Activated CD4-positive, alpha-beta T cell treated with anti-CD3 and anti-CD28 coated beads, Interleukin-2, Interleukin-4, amounts not matched to agents 100 ng/mL and 50 ng/mL, durations not matched to agents 16 hours and 8 hours (primary cell): ENCODE results near the gene FES.

ENCODE experiments used
- DNase-seq: peaks from one replicate; pipeline ENCODE4 v3.0.0-alpha.2; 2020; ENCODE audit warnings: low spot score

The FES gene

DNA sequence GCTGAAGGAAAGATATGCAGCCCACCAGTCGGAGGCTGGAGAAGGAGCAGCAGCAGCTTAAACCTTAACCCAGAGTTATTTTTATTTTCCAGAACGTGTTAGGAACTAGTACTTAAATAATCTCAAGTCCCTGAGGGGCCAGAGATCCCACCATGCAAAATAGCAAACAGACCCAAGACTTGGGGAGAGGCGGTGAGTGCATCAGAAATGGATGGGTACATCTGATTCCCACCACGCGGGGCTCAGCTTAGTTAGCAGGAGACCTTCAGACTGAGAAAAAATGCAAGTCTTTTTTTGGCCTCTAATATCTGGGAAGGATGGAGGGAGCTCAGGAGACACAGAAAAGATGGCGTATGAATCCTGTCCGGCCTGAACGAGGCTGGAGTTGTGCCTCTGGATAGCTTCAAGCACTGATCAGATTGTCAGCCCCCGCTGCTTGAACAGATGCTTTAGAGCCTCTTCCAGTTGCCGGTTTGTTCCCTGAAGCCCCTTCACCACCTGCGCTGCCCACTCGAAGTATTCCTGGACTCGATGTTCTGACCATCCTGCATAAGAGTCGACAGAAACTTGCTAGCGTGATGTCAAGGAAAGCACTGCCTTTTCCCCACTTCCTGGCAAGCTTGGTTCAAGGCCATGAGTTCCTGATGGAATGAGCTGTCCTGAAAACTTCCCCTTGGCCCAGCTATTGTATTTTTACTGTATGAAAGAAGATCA lies 46.7 kb downstream of the FES start:
- DNase-seq, result no peak

DNA sequence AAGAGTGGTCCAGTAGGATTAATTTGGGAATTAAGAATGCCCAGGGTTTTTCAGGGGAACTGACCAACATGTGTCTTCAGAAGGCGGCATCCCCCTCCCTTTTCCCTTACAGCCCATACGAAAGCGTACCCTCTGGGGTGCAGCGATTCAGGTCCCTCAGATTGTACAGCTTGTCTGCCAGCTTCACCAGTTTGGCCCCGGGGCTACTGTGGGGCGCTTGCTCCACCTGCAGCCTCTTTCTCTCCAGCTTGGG lies 47.2 kb downstream of the FES start:
- DNase-seq, result no peak

DNA sequence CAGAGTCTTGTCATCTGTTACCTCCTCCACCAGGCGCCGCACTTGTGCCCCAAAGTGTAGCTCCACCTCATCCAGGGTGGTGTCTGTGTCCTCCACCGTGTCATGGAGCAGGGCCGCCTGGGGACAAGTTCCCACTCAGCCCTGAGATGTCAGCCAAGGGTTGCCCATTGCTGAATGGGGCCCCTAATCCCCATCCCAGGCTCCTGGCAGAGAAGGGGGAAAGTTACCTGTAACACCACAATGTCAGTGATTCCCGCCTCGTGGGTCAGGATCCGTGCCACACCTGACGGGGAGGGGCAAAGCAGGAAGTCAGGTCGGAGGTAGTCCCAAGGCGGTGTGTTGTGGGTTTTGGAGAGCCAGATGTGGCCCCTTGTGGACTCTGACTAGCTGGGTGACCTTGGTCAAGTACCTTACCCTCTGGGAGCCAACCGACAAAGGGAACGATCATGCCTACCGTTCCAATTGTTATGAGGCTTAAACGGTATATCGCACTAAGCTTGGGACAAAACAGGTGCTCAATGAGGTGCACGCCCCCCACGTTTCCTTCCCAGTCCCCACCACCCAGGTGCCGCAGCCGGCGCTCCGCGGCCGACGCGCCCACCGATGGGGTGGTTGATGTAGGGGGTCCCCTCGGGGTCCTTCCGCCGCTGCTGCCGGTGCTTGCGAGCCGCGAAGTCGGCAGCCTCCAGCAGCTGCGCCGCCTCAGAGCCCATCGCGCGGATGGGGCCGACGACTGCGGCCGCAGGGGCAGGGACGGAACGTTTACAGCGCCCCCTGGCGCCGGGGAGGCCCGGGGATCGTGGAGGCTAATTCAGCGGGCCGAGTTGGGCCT lies 47.7 kb downstream of the FES start, which contains the start of gene HDDC3:
HDDC3 (minus strand) TSS at position 722 of the 832 bp plus-strand sequence; CDS start at position 713, 9 bp downstream.
- peak; percentile 92 for DNase-seq

DNA sequence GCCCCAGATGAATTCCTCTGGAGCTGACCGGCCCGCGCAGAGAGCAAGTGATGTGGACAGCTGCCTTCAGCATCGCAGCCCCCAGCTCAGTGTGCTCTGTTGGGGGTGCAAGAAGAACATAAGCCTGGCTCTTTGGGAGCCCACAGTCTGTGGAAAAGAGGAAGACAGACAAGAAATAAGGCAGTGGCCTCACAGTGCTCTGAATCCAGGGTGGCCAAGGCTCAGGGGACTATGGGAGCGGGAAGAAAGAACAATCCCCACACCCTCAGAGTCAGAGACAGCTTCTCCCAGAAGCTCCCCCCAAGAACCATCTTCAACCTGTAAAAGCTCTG lies 48.3 kb downstream of the FES start:
- no peak for DNase-seq

DNA sequence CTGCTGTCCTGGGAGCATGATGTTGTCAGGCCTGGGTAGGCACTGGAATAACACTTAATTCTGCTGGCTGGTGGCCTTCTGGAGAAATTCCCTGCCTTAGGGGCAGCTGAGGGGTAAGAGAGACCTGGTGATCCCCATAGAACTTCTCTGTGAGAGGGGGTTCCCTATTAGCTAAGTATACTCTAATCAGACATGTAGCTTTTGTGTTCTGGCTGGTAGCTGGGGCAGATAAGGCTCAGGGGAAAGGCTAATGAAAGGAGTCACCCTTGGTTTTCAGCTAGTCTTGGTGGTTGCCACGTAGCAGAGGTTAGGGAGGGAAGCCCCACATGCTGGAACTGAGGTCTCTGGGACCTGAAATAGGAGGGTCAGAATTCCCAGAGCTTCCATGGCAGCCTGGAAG lies 49.0 kb downstream of the FES start:
- no peak for DNase-seq

DNA sequence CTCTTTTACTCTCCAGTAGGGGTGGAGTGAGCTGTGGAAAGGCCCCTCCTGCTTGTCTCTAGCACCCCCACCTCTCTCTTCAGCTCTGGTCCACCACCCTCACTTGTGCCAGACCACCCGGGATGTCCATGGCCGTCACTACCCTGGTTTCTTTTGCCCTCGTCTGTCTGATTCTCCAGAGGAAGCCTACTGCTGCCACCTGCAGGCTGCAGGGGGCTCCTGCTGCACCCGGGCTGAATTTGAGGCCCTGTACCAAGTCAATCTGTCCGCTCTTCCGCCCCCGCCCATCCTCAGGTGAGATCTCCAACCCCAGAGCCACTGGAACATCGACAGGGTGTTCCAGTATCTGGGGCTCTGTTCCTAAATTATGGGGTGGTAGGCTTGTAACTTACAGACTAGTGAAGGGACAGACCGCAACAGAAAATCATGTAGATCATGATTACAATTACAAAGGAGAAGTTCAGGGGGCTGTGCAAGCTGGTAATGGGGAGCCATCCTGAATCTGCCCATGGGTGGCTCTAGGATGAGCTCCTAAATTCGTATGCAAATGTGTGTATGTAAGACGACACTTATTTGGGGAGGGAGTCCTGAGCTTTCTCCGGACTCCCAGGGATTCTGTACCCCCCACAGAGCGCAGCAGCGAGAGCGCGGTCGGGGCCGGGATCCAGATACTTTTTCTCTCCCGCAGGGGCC lies 50.1 kb downstream of the FES start:
- peak; percentile 91 for DNase-seq

DNA sequence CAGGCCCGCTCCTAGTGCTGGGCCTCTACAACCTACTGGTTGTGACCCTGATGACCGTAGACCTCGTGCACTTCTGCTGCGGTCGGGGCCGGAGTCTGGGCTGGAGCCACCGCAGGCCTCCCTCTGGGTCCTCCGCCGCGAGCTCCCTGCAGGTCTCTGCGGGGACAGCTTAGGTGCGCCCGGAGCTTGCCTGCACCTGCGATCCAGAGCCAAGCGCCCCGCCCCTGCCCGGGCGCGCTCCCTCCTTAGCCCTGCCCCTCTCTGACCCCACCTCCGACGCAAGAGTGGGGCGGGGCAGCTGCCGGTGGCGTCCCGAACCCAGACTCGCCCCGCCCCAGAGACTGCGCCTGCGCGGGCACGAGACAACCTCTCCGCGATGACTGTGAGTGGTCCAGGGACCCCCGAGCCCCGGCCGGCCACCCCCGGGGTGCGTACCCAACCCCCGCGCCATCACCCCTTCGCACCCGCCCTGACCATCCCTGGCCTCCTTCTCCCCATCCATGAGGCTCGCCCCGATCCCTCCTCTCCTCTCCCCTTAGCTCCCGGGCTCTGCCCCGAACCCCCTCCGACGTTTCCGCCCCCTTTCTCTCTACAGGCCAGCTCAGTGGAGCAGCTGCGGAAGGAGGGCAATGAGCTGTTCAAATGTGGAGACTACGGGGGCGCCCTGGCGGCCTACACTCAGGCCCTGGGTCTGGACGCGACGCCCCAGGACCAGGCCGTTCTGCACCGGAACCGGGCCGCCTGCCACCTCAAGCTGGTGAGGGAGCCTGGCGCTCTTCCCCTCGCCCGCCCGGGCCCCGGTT lies 50.8 kb downstream of the FES start, which contains the start of gene UNC45A:
UNC45A (plus strand) TSS at position 337 of the 803 bp plus-strand sequence; CDS start at position 377, 40 bp downstream.
- DNase-seq, result peak; percentile 95

DNA sequence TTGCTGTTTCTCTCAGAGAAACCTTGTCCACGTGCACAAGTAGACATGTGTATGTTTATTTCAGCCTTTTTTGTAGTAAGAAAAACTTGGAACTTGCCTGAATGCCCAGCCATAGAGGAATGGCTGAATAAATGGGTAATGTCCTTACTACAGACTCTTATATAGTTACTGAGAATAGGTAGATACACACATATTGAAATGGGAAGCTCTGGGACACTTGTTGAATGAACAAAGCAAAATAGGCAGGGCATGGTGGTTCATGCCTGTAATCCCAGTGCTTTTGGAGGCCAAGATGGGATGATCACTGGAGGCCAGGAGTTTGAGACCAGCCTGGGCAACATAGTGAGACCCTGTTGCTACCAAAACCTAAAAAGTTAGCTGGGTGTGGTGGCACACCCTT lies 52.5 kb downstream of the FES start:
- DNase-seq, result no peak

DNA sequence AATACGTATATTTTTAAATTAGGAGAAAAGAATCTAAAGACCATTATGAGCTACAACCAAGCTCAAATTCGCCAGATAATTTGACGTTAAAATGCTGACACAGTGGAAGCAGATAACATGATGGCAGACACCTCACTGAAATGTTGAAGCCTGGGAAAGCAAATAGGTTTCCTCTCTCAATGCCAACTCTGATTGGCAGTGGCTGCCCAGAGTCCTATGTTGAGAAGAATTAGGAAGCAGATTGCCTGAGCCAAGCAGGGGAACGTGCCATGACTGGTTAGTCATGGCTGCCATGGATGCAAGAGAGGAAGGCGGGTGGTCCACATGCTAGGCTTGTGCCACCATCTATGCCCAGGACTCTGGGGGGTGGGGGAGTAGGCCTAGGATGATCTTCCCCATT lies 54.0 kb downstream of the FES start:
- no peak for DNase-seq

DNA sequence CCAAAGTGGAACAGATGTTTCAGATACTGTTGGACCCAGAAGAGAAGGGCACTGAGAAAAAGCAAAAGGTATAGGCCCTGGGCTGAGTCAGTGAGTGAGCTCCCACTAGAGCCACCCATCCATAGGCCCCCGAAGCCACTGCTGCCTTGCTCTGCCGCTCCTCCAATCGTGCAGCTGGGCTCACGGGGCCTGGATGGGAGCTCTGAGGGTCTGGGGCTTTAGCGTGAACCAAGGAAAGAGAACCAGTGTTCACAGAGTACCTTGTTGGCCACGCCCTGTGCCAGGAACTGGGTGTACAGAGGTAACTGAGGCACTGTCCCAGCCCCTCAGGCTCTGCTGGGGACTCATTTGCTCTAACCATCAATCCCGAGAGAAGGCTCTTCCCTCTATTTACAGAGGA lies 55.5 kb downstream of the FES start:
- DNase-seq, result no peak

DNA sequence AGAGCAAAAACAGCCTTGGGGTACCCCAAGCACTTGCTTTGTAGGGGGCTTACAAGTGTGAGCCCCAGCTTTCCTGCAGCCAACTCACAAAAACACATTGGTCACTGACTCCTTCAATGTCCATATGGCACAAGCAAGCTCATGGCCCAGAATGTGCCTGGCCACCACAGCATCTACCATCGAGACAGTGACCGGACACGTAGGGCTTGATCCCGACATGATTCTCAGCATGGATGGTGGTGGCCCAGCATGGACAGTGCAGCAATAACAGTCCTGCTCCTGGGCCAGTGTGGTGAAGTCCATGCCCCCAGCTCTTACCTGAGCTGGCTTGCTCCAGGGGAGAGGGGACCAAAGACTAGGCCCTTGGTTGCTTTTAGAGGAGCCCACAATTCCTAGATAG lies 56.7 kb downstream of the FES start:
- no peak for DNase-seq

DNA sequence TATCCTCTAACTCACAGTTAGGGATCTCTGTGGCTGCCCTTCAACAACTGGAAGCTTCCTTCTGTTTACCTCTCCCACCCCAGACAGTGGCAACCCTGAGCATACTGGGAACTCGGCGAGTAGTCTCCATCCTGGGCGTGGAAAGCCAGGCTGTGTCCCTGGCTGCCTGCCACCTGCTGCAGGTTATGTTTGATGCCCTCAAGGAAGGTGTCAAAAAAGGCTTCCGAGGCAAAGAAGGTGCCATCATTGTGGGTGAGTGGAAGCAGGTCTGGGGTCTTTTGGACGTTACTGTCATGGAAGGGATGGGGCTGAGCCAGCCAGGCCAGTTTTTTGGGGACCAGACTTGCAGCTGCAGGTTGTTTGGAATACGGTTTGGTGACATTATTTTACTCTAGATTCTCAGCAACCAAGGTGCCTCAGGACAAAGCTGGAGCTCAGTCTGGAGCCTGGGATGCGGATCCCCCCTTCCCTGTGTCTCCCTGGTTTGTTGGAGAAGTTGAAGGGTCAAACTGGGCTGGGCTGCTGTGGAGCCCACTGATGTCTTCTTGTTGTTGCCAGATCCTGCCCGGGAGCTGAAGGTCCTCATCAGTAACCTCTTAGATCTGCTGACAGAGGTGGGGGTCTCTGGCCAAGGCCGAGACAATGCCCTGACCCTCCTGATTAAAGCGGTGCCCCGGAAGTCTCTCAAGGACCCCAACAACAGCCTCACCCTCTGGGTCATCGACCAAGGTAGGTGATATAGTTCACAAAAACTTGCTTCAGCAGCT lies 58.2 kb downstream of the FES start:
- no peak for DNase-seq

DNA sequence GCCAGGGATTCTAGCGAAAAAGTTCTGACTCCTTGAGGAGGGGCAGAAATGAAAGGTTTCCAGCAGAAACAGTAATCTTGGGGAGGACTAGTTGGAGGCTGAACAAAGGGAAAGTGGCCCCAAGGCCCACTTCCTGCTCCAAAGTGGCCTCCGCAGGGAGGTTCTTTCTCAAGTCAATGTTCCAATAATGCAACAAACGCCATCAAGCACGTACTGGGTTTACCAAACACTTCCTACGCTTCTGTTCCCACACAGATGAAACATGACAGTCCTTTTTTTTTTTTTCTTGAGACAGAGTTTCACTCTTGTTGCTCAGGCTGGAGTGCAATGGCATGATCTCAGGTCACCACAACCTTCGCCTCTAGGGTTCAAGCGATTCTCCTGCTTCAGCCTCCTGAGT lies 60.8 kb downstream of the FES start:
- no peak for DNase-seq
